GM23248 (cell line): ENCODE results near the gene PHACTR2. TPM values are rescaled to one million over a fixed set of nuclear protein-coding genes. Genes with fewer than 3 reads are reported as not detected.

Experiments
- DNase-seq: peaks from one replicate; pipeline ENCODE4 v3.0.0-alpha.2; 2015
- H2AFZ ChIP-seq: fragments of 200-600 bp; sonication (generic); 2 replicates; pipeline ENCODE4 v1.6.1; 2016; ENCODE audit warnings: antibody characterized with exemption
- H3F3A ChIP-seq: fragments of 200-600 bp; sonication (generic); 2 replicates; pipeline ENCODE4 v1.6.1; 2016; ENCODE audit warnings: mild to moderate bottlenecking, antibody characterized with exemption, mixed run types; ENCODE audit not compliant: insufficient read depth
- H3K27ac ChIP-seq: fragments of 200-600 bp; sonication (generic); 2 replicates; pipeline ENCODE4 v1.5.1; 2016; ENCODE audit warnings: mild to moderate bottlenecking
- H3K27me3 ChIP-seq: fragments of 200-600 bp; sonication (generic); replicated peaks from 2 replicates; pipeline ENCODE4 v1.6.1; 2016; ENCODE audit warnings: mild to moderate bottlenecking; ENCODE audit not compliant: insufficient read depth
- H3K36me3 ChIP-seq: fragments of 200-600 bp; sonication (generic); 2 replicates; pipeline ENCODE4 v1.6.1; 2016; ENCODE audit warnings: low read depth, mild to moderate bottlenecking
- H3K4me1 ChIP-seq: fragments of 200-600 bp; sonication (generic); 2 replicates; pipeline ENCODE4 v1.6.1; 2016; ENCODE audit warnings: mild to moderate bottlenecking; ENCODE audit not compliant: insufficient read depth
- H3K4me2 ChIP-seq: fragments of 200-600 bp; sonication (generic); one replicate; pipeline ENCODE4 v1.6.1; 2016; ENCODE audit warnings: mild to moderate bottlenecking; ENCODE audit not compliant: unreplicated experiment
- H3K4me3 ChIP-seq: fragments of 200-600 bp; sonication (generic); 2 replicates; pipeline ENCODE4 v1.5.1; 2016; ENCODE audit warnings: mild to moderate bottlenecking
- H3K79me2 ChIP-seq: fragments of 200-600 bp; sonication (generic); 2 replicates; pipeline ENCODE4 v1.6.1; 2016; ENCODE audit warnings: mild to moderate bottlenecking; ENCODE audit not compliant: insufficient read depth
- H3K9ac ChIP-seq: fragments of 200-600 bp; sonication (generic); 2 replicates; pipeline ENCODE4 v1.6.1; 2016; ENCODE audit warnings: mild to moderate bottlenecking
- H3K9me2 ChIP-seq: fragments of 200-600 bp; sonication (generic); 2 replicates; pipeline ENCODE4 v1.6.1; 2016; ENCODE audit warnings: mixed run types, mild to moderate bottlenecking, moderate library complexity; ENCODE audit not compliant: insufficient read depth
- H3K9me3 ChIP-seq: fragments of 200-600 bp; sonication (generic); one replicate; pipeline ENCODE4 v1.6.1; 2017; ENCODE audit warnings: low read depth
- H4K20me1 ChIP-seq: fragments of 200-600 bp; sonication (generic); 2 replicates; pipeline ENCODE4 v1.6.0; 2016; ENCODE audit not compliant: insufficient read depth
- EZH2 ChIP-seq: fragments of 200-600 bp; sonication (generic); IDR thresholded peaks from 2 replicates; pipeline ENCODE4 v1.6.1; 2018; ENCODE audit warnings: antibody characterized with exemption, mild to moderate bottlenecking; ENCODE audit not compliant: insufficient read depth, poor library complexity, severe bottlenecking
- EZH2phosphoT487 ChIP-seq: fragments of 200-600 bp; sonication (generic); IDR thresholded peaks from 2 replicates; pipeline ENCODE4 v1.6.1; 2018; ENCODE audit warnings: antibody characterized with exemption, moderate library complexity, mild to moderate bottlenecking, low read depth; ENCODE audit not compliant: insufficient read depth
- WGBS, 2 experiments: methylation state at CpG; one replicate each; pipeline ENCODE4 v1.1.6; 2015 to 2017; ENCODE audit warnings: low lambda C conversion rate in 2 of 2, low coverage in 1 of 2; ENCODE audit errors: missing lambda C conversion rate in 2 of 2; 5-methylcytosine and 5-hydroxymethylcytosine counted together
- in situ Hi-C: fragments of 300-500 bp; cut with MboI; formaldehyde crosslinking; loops from 2 replicates; pipeline ENCODE4 v1.15.0; 2020
- polyA plus RNA-seq: library from polyadenylated mRNA; unstranded; fragments of >200 nt; fragmentation: Nextera tagmentation; extraction: Ambion mirVana; gene quantifications from 2 replicates; pipeline ENCODE4 v1.2.1, GENCODE V29; 2016
- total RNA-seq: library from RNA; depleted of rRNA; stranded (reverse); fragments of >200 nt; shearing (Covaris generic); gene quantifications from 2 replicates; pipeline ENCODE4 v1.2.3, GENCODE V29; 2014

The PHACTR2 gene
- total and polyA plus RNA-seq, 2 experiments from 2014 or later: 39.0 to 39.4 TPM

DNA sequence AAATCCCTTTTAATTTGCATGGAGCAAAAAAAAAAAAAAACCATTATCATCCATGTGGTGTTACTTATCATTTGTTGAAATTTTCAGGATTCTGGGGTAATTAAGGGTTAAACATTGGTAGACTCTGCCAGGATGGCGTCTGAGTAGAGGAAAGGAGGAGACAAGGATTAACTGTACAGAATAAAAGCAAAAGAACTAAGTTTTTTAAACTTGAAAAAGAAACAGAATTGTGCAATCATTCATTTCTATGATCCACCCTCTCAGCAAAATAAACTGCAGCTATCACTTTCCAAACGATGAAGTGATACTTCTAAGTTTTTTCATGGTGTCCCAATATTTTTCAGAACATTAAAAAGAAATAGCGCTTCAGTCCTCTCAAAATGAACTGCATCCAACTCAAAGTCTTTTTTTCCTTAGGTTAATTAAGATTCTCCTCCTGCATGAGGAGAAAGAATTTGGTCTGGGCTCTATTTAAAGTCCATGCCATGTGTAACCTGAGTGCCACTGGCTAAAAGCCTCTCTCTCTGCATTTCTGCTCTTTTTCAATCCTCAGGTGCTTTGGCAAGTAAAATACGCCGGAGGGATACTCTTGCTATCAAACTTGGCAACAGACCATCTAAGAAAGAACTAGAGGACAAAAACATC lies 95.9 kb downstream of the PHACTR2 start:
- H3K79me2 ChIP-seq: no peaks in the 10 kb centered on the region
- TF ChIP-seq EZH2 (no peak), EZH2phosphoT487 (no peak)
- no peaks in the 10 kb centered on the region for H3K9me2 ChIP-seq
- peak; percentile 35 for DNase-seq
- peaks cover 18% of the 10 kb centered on the region for H3F3A ChIP-seq
- no peak overlapping the region for H2AFZ ChIP-seq
- in situ Hi-C loops: no loop called here
- H3K4me3 ChIP-seq: no peak overlapping the region
- 39 to 42% methylated on average over 5 of the region's 5 CpGs for WGBS, 2 experiments
- peak overlapping the region; percentile 12 for H3K4me2 ChIP-seq
- H3K4me1 ChIP-seq: peaks cover 20% of the 10 kb centered on the region
- no peaks in the 10 kb centered on the region for H3K27me3 ChIP-seq
- H4K20me1 ChIP-seq: no peaks in the 10 kb centered on the region
- H3K36me3 ChIP-seq: peaks cover 6% of the 10 kb centered on the region
- H3K9me3 ChIP-seq: no peaks in the 10 kb centered on the region
- H3K27ac ChIP-seq: no peak overlapping the region
- H3K9ac ChIP-seq: no peak overlapping the region

DNA sequence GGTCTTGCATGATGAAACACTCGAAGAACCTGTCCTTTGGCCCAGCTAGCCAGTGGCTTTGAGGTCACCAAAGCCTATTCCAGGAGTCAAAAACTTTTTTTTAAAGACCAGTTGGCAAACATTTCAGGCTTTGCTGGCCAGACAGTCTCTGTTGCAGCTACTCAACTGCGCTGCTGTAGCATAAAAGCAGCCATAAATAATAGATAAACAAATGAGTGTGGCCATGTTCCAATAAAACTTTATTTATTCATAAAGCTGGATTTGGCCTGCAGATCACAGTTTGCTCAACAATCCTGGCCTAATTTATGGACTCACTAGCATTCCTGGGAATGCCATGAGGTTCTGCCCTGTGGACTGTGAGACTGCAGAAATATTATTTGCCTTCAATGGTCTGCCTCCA lies 96.6 kb downstream of the PHACTR2 start:
- DNase-seq: no peak
- Histone ChIP-seq H3K27ac (no peak overlapping the region), H3K4me3 (no peak overlapping the region), H3K4me1 (peaks cover 20% of the 10 kb centered on the region), H3K79me2 (no peaks in the 10 kb centered on the region), H3K9me3 (no peaks in the 10 kb centered on the region), H3K4me2 (no peak overlapping the region), H3F3A (peaks cover 18% of the 10 kb centered on the region), H2AFZ (no peak overlapping the region), H3K27me3 (no peaks in the 10 kb centered on the region), H3K9me2 (no peaks in the 10 kb centered on the region; the same call in 1 of the 2 replicates), H3K36me3 (peaks cover 6% of the 10 kb centered on the region), H3K9ac (no peak overlapping the region), H4K20me1 (no peaks in the 10 kb centered on the region)
- in situ Hi-C loops: no loop called here
- TF ChIP-seq EZH2 (no peak), EZH2phosphoT487 (no peak)
- WGBS, 2 experiments: 32 to 41% methylated on average over 2 of the region's 2 CpGs

DNA sequence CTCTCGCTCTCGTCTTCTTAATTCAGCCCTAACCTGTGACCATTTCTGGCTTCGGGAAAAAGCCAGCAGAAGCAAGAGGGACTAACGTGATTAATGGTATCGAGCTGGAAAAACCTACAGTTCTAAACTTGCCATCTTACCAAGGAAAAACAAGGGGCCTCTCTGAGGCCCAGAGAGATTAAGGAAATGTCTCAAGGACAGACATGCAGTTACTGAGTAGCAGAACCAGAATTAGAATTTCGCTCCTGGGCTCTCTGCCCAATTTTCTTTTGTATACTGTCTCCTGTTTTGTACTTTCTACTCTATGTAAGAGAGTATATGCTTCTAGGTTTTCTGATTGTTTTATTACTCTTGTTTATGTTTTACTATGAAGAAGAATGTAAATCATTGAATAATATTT lies 97.6 kb downstream of the PHACTR2 start:
- no peak for DNase-seq
- in situ Hi-C loops: no loop called here
- Histone ChIP-seq H3K9ac (no peak overlapping the region), H3K4me1 (peaks cover 20% of the 10 kb centered on the region), H3K27ac (no peak overlapping the region), H3K9me2 (no peaks in the 10 kb centered on the region; the same call in 1 of the 2 replicates), H3K4me3 (no peak overlapping the region), H3K4me2 (no peak overlapping the region), H3K79me2 (no peaks in the 10 kb centered on the region), H2AFZ (no peak overlapping the region), H4K20me1 (no peaks in the 10 kb centered on the region), H3F3A (peaks cover 18% of the 10 kb centered on the region), H3K9me3 (no peaks in the 10 kb centered on the region), H3K27me3 (no peaks in the 10 kb centered on the region), H3K36me3 (peaks cover 6% of the 10 kb centered on the region)
- TF ChIP-seq EZH2phosphoT487: no peak
- TF ChIP-seq EZH2: no peak
- WGBS, 2 experiments: 78% methylated on average over 6 of the region's 6 CpGs

DNA sequence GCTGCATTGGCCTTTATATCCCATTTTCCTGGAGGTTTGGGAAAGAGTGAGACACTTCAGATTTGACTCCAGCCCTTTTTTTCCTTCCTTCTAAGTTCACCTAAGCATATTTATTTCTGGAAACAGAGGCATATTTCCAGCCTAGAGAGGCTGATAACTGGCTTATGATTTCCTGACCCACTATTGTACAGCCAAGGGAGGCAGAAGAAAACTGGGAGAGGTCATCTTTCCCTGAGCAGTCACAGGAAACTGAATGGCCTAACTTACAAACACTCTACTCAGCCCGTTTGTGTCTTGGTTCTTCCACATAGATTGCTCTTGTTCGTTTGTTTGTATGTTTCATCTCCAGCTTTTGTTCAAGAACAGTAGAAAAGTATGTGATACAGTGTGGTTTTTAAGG lies 101.2 kb downstream of the PHACTR2 start:
- Histone ChIP-seq H3K9ac (no peak overlapping the region), H3K9me2 (no peaks in the 10 kb centered on the region; the same call in 1 of the 2 replicates), H3K4me1 (no peaks in the 10 kb centered on the region), H2AFZ (no peak overlapping the region), H3K4me2 (no peak overlapping the region), H3K36me3 (peaks cover 12% of the 10 kb centered on the region), H3K4me3 (no peak overlapping the region), H3K27ac (no peak overlapping the region), H3K79me2 (no peaks in the 10 kb centered on the region), H3K27me3 (no peaks in the 10 kb centered on the region), H3K9me3 (no peaks in the 10 kb centered on the region), H4K20me1 (no peaks in the 10 kb centered on the region), H3F3A (no peaks in the 10 kb centered on the region)
- DNase-seq: no peak
- in situ Hi-C loops: no loop called here
- TF ChIP-seq EZH2 (no peak), EZH2phosphoT487 (no peak)
- 95% methylated on average over 2 of the region's 2 CpGs for WGBS, 2 experiments
